ENCODE measurements around the gene LGMN.
"Not testable (repeated sequence)": the region's sequence is repeated elsewhere in the genome, so short reads cannot be mapped to it uniquely, and the experiment has no call there.

The LGMN gene

DNA sequence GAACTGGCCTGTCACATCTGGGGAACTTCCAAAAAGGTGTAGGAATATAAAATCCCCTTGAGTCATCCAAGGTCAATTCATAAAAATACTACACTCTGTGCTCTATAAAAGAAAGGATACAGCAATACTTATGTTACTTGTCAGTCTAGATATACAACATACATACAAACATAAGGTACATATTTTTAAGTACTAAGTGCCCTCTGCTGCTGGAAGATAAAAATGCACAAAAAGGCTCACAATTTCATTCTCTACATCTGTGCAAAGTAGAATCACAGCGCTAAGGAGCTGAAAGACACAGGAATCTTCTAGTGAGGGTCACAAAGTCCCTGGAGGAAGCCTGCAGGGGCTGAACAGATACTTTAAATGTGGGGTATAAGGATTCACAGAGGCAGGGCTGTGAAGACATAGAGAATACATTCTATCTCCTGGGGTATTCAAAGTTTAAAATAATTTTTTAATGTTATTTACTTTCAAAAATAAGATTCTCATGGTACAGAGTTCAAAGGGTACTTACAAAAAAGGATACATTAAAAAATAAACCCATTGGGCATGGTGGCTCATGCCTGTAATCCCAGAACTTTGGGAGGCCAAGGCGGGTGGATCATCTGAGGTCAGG lies 35.5 kb upstream of the LGMN start:
- no peak overlapping the region for H3K4me3 ChIP-seq (ENCODE audit: low read depth, low read length)
- H3K36me3 ChIP-seq (ENCODE audit: insufficient read depth, low read length): no peaks in the 10 kb centered on the region; the same call in 1 of the 2 replicates
- H3K27ac ChIP-seq (ENCODE audit: low read depth, low read length): no peak overlapping the region
- H3K79me2 ChIP-seq (ENCODE audit: control insufficient read depth, insufficient read depth, low read length, unreplicated experiment): no peaks in the 10 kb centered on the region
- no peaks in the 10 kb centered on the region for H3K27me3 ChIP-seq (ENCODE audit: insufficient read depth, low read length)
- peak overlapping the region; percentile 73 for H2AFZ ChIP-seq (ENCODE audit: low read length, unreplicated experiment)
- peaks cover 29% of the 10 kb centered on the region for H3K4me1 ChIP-seq (ENCODE audit: control insufficient read depth, insufficient read depth, low read length, unreplicated experiment)

- Histone ChIP-seq H3K4me1 (ENCODE audit: control insufficient read depth, insufficient read depth, low read length, unreplicated experiment) (peaks cover 23% of the 10 kb centered on the region), H3K27me3 (ENCODE audit: insufficient read depth, low read length) (no peaks in the 10 kb centered on the region)
Observed at GRCh38 chr14:92781350-92781749, 32.9 kb upstream of the LGMN start.

GRCh38 chr14:92780444-92781232 lies 32.2 kb upstream of the LGMN start:
- no peak overlapping the region for H2AFZ ChIP-seq (ENCODE audit: low read length, unreplicated experiment)
- no peaks in the 10 kb centered on the region for H3K36me3 ChIP-seq (ENCODE audit: insufficient read depth, low read length)
- H3K4me3 ChIP-seq (ENCODE audit: low read depth, low read length): no peak overlapping the region
- no peak overlapping the region for H3K27ac ChIP-seq (ENCODE audit: low read depth, low read length)
- no peaks in the 10 kb centered on the region for H3K79me2 ChIP-seq (ENCODE audit: control insufficient read depth, insufficient read depth, low read length, unreplicated experiment)
- peaks cover 18% of the 10 kb centered on the region for H3K4me1 ChIP-seq (ENCODE audit: control insufficient read depth, insufficient read depth, low read length, unreplicated experiment)
- no peaks in the 10 kb centered on the region for H3K27me3 ChIP-seq (ENCODE audit: insufficient read depth, low read length)

More at GRCh38 chr14:92781350-92781749, 32.9 kb upstream of the LGMN start:
- Histone ChIP-seq H3K27ac (ENCODE audit: low read depth, low read length) (no peak overlapping the region), H2AFZ (ENCODE audit: low read length, unreplicated experiment) (no peak overlapping the region), H3K79me2 (ENCODE audit: control insufficient read depth, insufficient read depth, low read length, unreplicated experiment) (no peaks in the 10 kb centered on the region), H3K4me3 (ENCODE audit: low read depth, low read length) (no peak overlapping the region), H3K36me3 (ENCODE audit: insufficient read depth, low read length) (no peaks in the 10 kb centered on the region)

- not testable (repeated sequence) for H3K27ac ChIP-seq (ENCODE audit: low read depth, low read length); H3K4me1 ChIP-seq (ENCODE audit: control insufficient read depth, insufficient read depth, low read length, unreplicated experiment); H2AFZ ChIP-seq (ENCODE audit: low read length, unreplicated experiment); H3K36me3 ChIP-seq (ENCODE audit: insufficient read depth, low read length); H3K4me3 ChIP-seq (ENCODE audit: low read depth, low read length); H3K79me2 ChIP-seq (ENCODE audit: control insufficient read depth, insufficient read depth, low read length, unreplicated experiment); H3K27me3 ChIP-seq (ENCODE audit: insufficient read depth, low read length)
Observed at GRCh38 chr14:92778868-92779565, 30.6 kb upstream of the LGMN start.

GRCh38 chr14:92775292-92775691 lies 26.9 kb upstream of the LGMN start:
- not testable (repeated sequence) for H3K36me3 ChIP-seq (ENCODE audit: insufficient read depth, low read length); H3K4me1 ChIP-seq (ENCODE audit: control insufficient read depth, insufficient read depth, low read length, unreplicated experiment); H3K27ac ChIP-seq (ENCODE audit: low read depth, low read length)

DNA sequence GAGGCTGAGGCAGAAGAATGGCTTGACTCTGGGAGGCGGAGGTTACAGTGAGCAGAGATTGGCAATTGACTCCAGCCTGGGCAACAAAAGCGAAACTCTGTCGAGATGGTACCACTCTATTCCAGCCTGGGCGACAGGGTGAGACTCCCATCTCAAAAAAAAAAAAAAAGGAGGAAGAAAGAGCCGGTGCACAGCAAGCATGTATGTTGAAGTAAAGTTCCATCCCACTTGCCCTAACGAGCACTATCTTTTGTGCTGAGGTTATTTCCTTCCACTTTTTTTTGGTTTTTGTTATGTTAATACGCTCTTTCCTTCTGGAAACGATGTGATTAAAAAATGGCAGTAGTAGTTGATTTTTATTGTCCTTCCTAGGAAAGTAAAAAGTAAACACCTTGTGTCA lies 26.1 kb upstream of the LGMN start:
- Histone ChIP-seq H3K36me3 (ENCODE audit: insufficient read depth, low read length) (no peaks in the 10 kb centered on the region), H3K27ac (ENCODE audit: low read depth, low read length) (no peak overlapping the region), H2AFZ (ENCODE audit: low read length, unreplicated experiment) (no peak overlapping the region), H3K79me2 (ENCODE audit: control insufficient read depth, insufficient read depth, low read length, unreplicated experiment) (no peaks in the 10 kb centered on the region), H3K4me1 (ENCODE audit: control insufficient read depth, insufficient read depth, low read length, unreplicated experiment) (no peaks in the 10 kb centered on the region), H3K27me3 (ENCODE audit: insufficient read depth, low read length) (no peaks in the 10 kb centered on the region), H3K4me3 (ENCODE audit: low read depth, low read length) (no peak overlapping the region)

More at GRCh38 chr14:92775292-92775691, 26.9 kb upstream of the LGMN start:
- H3K79me2 ChIP-seq (ENCODE audit: control insufficient read depth, insufficient read depth, low read length, unreplicated experiment); H2AFZ ChIP-seq (ENCODE audit: low read length, unreplicated experiment); H3K4me3 ChIP-seq (ENCODE audit: low read depth, low read length); H3K27me3 ChIP-seq (ENCODE audit: insufficient read depth, low read length): not testable (repeated sequence)

DNA sequence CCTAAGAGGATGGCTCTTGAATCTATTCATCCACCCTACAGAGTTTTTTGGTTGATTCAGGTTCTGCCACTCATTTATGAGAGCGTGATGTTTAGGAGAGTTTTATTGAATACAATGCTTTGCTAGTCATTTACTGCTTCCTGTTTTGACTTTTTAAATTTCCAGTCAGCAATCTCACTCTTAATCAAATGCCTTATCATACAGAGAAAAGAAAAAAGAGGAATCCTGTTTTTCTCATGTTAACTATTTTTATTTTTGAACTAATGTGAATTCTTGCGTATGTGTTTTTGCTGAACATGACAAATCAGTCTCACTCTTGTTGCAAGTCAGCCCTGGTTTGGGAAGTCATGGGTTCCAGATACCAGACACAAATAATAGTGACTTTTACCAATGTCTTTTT lies 22.1 kb upstream of the LGMN start:
- Histone ChIP-seq H2AFZ (ENCODE audit: low read length, unreplicated experiment) (no peak overlapping the region), H3K27ac (ENCODE audit: low read depth, low read length) (no peak overlapping the region), H3K79me2 (ENCODE audit: control insufficient read depth, insufficient read depth, low read length, unreplicated experiment) (no peaks in the 10 kb centered on the region), H3K27me3 (ENCODE audit: insufficient read depth, low read length) (no peaks in the 10 kb centered on the region), H3K36me3 (ENCODE audit: insufficient read depth, low read length) (no peaks in the 10 kb centered on the region), H3K4me1 (ENCODE audit: control insufficient read depth, insufficient read depth, low read length, unreplicated experiment) (no peaks in the 10 kb centered on the region), H3K4me3 (ENCODE audit: low read depth, low read length) (no peak overlapping the region)

GRCh38 chr14:92768795-92769194 lies 20.4 kb upstream of the LGMN start:
- no peaks in the 10 kb centered on the region for H3K79me2 ChIP-seq (ENCODE audit: control insufficient read depth, insufficient read depth, low read length, unreplicated experiment)
- H3K27me3 ChIP-seq (ENCODE audit: insufficient read depth, low read length): no peaks in the 10 kb centered on the region
- H3K4me3 ChIP-seq (ENCODE audit: low read depth, low read length): no peak overlapping the region
- no peak overlapping the region for H3K27ac ChIP-seq (ENCODE audit: low read depth, low read length)
- no peaks in the 10 kb centered on the region for H3K4me1 ChIP-seq (ENCODE audit: control insufficient read depth, insufficient read depth, low read length, unreplicated experiment)
- no peaks in the 10 kb centered on the region for H3K36me3 ChIP-seq (ENCODE audit: insufficient read depth, low read length)
- H2AFZ ChIP-seq (ENCODE audit: low read length, unreplicated experiment): no peak overlapping the region

DNA sequence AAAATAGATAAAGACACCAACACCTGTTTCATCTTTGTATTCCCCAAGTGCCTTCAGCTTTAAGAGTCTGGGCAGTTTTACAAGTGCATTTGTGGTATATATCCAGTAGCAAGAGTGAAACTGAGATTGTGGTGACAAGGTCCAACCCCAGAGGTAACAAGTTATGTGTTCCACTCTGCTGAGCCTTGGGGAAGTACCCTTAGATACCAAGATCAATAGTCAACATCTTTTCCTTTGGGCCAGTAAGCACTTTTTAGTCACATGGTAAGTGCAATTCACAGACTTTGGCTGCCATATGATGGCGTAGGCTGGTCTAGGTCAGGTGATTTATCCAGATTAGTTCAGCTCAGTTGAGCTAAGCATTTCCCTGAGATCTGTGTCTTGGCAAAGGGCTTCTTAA lies 19.8 kb upstream of the LGMN start:
- not testable (repeated sequence) for H2AFZ ChIP-seq (ENCODE audit: low read length, unreplicated experiment); H3K79me2 ChIP-seq (ENCODE audit: control insufficient read depth, insufficient read depth, low read length, unreplicated experiment); H3K36me3 ChIP-seq (ENCODE audit: insufficient read depth, low read length); H3K27me3 ChIP-seq (ENCODE audit: insufficient read depth, low read length); H3K4me3 ChIP-seq (ENCODE audit: low read depth, low read length); H3K4me1 ChIP-seq (ENCODE audit: control insufficient read depth, insufficient read depth, low read length, unreplicated experiment); H3K27ac ChIP-seq (ENCODE audit: low read depth, low read length)

- H3K27ac ChIP-seq (ENCODE audit: low read depth, low read length); H2AFZ ChIP-seq (ENCODE audit: low read length, unreplicated experiment); H3K4me1 ChIP-seq (ENCODE audit: control insufficient read depth, insufficient read depth, low read length, unreplicated experiment): not testable (repeated sequence)
Observed at GRCh38 chr14:92763666-92764631, 15.5 kb upstream of the LGMN start.

More at GRCh38 chr14:92763666-92764631, 15.5 kb upstream of the LGMN start:
- not testable (repeated sequence) for H3K4me3 ChIP-seq (ENCODE audit: low read depth, low read length); H3K27me3 ChIP-seq (ENCODE audit: insufficient read depth, low read length); H3K79me2 ChIP-seq (ENCODE audit: control insufficient read depth, insufficient read depth, low read length, unreplicated experiment); H3K36me3 ChIP-seq (ENCODE audit: insufficient read depth, low read length)

Measured in ACC112 (cell line).